GM19324 (cell line): ENCODE results near the gene LRP10.
"Not testable (repeated sequence)": the region's sequence is repeated elsewhere in the genome, so short reads cannot be mapped to it uniquely, and the experiment has no call there.

Source experiments
- ATAC-seq: cut with Tn5 transposase; IDR thresholded peaks from one replicate; pipeline ENCODE4 v1.9.1; 2021; ENCODE audit warnings: mild to moderate bottlenecking, moderate library complexity; ENCODE audit not compliant: unreplicated experiment, low FRiP score

The LRP10 gene

DNA sequence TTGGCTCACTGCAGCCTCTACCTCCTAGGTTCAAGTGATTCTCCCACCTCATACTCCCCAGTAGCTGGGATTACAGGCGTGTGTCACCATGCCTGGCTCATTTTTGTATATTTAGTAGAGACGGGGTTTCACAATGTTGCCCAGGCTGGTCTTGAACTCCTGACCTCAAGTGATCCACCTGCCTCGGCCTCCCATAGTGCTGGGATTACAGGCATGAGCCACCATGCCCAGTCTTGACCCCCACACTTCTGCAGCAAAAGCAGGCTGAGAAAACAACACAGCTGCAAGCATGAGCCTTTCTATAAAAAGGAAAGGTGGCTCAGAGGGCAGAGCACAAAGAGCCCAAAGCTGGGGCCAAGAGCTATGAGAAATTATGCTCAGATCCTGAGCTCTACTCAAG, 11.2 kb upstream of the LRP10 start:
- not testable (repeated sequence) for ATAC-seq

DNA sequence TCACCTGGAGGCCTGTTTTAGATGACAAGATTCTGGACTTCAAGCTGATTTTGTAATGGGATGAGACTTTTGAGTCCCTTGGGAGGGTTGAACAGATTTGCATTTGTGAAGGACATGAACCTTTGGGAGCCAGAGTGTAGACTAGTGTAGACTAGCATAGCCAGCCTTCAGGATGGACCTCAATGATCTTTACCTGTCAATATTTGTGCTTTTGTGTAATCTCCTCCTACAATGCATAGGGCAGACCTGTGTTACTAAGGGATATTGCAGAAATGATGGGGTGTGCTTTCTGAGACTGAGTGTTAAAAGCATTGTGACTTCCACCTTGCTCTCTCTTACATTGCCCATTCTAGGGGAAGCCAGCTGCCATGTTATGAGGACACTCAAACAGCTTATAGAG, 9.9 kb upstream of the LRP10 start:
- ATAC-seq, result no peak

DNA sequence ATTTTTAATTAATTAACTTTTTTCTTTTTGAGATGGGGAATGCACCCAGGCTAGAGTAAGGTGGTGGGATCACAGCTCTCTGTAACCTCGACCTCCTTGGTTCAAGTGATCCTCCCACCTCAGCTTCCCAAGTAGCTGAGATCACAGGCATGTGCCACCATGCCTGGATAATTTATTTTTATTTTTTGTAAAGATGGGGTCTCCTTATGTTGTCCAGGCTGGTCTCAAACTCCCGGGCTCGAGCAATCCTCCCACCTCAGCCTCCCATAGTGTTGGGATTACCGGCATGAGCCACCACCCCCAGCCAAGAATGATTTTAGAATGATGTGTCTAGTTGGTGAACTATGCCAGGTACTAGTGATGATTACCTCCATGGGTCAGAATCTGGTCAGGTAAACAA, 6.6 kb upstream of the LRP10 start:
- no peak for ATAC-seq

DNA sequence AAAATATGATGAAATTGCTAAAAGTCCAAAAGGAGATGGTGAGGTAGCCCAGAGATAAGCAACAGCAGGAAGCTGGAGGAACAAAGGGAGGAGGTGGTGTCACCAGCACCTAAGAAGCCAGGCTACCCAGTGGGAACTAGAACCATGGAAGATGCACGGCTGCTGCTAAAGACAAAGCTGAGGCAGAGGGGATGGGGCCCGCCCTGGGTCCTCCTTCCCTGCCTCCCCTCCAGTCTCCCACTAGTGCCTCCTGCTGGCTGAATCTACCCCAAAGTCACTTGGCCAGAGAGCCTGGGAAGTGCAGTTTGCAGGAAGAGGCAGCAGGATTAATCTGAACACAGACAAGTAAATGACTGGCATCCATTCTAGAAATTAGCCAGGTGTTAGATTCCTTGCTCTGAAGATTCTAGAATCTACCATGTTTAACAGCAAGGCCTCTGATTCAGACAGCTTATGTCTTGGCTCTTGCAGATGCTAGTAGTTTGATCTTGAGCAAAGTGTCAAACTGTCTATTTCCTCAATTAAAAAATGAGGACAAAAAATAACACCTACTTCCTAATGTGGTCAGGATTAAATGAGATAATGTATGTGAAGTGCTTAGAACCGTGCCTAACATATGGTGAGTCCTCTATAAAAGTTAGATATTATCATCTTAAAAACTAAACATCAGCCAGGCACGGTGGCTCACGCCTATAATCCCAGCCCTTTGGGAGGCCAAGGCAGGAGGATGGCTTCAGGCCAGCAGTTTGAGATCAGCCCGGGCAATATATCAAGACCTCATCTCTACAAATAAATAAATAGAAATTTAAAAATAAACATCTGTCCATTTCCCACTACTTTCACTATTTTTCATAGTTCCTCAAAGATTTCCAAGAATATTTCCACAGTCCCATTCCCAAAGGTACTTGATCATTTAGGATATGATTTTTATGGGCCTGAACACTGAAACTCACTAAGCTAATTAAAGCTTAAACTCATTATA, 5.8 kb upstream of the LRP10 start:
- ATAC-seq, result no peak

DNA sequence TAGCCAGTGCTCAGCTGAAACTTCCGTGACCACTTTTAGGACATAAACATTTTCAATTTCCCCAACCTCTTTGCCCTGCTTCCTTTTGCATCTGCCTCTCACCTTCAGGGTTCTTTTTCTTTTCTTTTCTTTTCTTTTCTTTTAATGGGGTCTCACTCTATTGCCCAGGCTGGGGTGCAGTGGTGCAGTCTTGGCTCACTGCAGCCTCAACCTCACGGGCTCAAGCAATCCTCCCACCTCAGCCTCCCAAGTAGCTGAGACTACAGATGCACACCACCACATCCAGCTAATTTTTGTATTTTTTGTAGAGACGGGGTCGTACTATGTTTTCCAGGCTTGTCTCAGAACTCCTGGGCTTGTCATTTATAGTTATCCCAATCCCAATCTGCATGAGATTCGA, 4.7 kb upstream of the LRP10 start:
- no peak for ATAC-seq

DNA sequence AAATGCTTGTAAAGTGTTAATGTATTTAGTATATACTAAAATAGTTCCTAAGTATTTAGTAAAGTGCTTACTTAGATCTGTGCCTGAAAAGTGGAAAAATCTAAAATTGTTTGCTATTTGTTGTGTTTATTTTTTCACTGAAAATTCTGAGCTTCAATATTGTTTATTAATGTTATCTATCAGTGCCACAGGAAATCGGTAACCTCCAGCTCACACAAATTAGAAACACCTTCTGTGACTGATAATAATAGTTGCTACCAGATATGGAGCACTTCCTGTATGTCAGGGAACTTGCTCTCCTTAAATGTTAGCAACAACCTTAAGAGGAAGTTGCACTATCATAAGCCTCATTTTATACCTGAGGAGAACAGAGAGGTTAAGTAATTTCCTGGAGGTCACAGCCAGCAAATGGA, 723 bp upstream of the LRP10 start:
- peak; percentile 19 for ATAC-seq

DNA sequence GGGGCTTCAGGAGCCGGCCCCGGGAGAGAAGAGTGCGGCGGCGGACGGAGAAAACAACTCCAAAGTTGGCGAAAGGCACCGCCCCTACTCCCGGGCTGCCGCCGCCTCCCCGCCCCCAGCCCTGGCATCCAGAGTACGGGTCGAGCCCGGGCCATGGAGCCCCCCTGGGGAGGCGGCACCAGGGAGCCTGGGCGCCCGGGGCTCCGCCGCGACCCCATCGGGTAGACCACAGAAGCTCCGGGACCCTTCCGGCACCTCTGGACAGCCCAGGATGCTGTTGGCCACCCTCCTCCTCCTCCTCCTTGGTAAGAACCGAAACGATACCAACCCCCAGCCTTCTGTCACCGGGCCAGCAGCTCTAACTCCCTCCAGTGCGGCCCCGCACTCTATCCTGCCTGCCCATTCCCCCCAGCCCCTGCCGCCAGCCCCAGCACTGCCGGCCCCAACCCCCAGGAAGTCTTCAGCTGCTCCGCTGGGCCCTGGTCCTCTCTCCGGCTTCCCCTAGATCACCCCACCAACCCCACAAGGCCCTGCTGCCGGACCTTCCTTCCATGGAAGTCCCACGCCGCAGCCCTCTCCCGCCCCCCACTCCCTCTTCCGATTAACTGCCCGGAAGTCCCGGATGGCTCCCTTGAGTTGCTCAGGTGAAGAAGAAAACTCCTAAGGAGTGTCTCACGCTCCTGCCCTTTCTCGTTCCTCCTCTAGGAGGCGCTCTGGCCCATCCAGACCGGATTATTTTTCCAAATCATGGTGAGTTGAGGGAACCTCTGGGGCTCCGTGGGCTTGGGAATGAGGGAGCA, 693 bp downstream of the LRP10 start:
- ATAC-seq, result peak; percentile 14

DNA sequence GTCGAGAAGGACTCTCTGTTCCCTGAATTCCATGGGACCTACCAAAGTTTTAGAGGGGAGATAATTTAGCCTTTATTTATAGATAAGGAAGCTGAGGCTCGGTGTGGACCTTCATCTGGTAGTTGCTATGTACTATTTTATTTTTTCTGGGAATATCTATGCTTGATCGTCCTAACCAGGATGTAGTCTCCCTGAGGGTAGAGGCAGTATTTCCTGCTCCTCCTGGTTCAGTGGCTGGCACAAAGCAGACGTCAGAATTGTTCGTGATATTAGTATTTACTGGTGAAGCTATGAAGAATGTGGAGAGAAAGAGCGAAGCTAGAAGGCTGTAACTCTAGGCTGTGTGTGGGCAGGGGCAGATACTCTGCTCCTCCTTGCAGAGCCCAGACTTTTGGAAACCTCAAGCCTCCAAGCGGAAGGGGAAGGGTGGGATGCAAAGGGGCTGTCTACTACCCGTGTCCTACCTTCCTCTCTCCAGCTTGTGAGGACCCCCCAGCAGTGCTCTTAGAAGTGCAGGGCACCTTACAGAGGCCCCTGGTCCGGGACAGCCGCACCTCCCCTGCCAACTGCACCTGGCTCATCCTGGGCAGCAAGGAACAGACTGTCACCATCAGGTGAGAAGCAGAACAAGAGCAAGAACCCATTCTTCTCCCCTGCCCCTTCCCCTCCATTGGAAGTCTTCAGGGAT, 1.4 kb downstream of the LRP10 start:
- ATAC-seq, result no peak

DNA sequence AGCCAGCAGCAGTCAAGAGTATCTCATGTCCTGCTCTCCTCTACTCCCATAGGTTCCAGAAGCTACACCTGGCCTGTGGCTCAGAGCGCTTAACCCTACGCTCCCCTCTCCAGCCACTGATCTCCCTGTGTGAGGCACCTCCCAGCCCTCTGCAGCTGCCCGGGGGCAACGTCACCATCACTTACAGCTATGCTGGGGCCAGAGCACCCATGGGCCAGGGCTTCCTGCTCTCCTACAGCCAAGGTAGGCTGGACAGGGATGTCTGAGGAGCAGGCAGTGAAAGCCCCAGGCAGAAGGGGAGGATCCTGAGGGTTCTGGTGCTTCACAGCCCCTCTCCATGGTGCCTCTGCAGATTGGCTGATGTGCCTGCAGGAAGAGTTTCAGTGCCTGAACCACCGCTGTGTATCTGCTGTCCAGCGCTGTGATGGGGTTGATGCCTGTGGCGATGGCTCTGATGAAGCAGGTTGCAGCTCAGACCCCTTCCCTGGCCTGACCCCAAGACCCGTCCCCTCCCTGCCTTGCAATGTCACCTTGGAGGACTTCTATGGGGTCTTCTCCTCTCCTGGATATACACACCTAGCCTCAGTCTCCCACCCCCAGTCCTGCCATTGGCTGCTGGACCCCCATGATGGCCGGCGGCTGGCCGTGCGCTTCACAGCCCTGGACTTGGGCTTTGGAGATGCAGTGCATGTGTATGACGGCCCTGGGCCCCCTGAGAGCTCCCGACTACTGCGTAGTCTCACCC, 3.6 kb downstream of the LRP10 start:
- ATAC-seq, result no peak

DNA sequence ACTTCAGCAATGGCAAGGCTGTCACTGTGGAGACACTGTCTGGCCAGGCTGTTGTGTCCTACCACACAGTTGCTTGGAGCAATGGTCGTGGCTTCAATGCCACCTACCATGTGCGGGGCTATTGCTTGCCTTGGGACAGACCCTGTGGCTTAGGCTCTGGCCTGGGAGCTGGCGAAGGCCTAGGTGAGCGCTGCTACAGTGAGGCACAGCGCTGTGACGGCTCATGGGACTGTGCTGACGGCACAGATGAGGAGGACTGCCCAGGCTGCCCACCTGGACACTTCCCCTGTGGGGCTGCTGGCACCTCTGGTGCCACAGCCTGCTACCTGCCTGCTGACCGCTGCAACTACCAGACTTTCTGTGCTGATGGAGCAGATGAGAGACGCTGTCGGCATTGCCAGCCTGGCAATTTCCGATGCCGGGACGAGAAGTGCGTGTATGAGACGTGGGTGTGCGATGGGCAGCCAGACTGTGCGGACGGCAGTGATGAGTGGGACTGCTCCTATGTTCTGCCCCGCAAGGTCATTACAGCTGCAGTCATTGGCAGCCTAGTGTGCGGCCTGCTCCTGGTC, 4.3 kb downstream of the LRP10 start:
- ATAC-seq, result no peak

DNA sequence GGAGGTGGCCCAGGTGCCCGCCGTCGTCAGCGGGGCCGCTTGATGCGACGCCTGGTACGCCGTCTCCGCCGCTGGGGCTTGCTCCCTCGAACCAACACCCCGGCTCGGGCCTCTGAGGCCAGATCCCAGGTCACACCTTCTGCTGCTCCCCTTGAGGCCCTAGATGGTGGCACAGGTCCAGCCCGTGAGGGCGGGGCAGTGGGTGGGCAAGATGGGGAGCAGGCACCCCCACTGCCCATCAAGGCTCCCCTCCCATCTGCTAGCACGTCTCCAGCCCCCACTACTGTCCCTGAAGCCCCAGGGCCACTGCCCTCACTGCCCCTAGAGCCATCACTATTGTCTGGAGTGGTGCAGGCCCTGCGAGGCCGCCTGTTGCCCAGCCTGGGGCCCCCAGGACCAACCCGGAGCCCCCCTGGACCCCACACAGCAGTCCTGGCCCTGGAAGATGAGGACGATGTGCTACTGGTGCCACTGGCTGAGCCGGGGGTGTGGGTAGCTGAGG, 5.5 kb downstream of the LRP10 start:
- no peak for ATAC-seq

DNA sequence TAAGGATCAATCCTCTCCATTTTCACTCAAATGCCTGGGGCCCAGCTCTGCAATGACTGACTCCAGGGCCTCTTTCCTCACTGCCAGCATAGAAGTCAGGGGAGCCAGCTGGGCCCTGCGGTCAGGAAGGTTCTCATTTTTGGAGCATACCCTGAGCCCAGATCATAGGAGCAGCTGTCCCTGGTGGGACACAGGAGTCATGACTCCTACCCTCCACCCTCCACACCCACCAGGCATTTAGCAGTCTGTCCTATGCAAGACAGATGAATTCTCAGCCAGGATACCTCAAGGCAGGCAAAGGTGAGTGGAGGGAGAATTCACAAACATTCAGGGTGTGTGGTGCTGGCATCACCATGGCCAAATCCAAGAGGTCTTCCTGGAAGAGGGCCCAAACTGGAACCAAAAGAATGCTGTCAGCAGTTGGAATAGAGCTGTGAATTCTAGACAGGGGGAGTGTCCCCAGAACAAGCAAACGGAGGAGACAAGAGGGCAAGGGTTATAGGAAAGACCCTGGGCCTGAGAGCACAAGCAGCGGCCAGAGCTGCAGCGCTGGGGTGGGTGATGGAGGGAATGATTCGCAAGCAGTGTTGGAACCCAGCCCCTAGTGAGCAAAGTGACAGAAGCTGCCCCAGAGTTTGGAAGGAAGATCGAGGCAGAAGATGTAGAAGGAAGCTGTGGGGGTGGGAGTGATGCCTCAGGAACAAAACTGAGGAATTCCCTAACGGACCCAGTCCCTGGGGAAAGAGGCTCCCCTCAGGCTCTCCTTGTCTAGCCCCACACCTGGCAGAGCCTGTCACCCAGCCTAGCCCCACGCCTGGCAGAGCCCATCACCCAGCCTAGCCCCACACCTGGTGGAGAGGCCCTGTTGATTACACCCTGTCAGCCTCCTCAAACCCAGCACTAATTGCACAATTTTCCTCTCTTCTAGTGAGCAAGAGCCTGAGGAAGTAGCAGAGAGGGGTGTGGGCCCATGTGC, 7.0 kb downstream of the LRP10 start:
- ATAC-seq, result no peak

DNA sequence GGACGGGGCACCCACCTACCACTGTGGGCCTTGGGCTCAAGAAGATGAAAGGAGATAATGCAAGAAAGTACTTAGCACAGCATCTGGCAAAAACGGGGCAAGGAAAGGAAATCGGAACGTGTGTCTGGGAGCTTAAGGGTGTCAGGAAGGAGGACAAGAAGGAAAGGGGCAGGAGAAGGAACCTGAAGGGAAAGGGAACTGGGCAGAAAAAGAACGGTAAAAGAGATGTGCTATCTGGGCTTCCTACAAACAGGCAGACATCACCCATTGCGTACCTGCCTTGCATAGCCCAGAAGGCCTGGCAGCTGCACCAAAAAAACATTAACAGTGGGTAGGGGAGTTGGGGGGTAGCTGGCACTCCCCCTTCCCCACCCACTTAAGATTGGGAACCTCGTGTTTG, 10.5 kb downstream of the LRP10 start:
- ATAC-seq, result no peak

DNA sequence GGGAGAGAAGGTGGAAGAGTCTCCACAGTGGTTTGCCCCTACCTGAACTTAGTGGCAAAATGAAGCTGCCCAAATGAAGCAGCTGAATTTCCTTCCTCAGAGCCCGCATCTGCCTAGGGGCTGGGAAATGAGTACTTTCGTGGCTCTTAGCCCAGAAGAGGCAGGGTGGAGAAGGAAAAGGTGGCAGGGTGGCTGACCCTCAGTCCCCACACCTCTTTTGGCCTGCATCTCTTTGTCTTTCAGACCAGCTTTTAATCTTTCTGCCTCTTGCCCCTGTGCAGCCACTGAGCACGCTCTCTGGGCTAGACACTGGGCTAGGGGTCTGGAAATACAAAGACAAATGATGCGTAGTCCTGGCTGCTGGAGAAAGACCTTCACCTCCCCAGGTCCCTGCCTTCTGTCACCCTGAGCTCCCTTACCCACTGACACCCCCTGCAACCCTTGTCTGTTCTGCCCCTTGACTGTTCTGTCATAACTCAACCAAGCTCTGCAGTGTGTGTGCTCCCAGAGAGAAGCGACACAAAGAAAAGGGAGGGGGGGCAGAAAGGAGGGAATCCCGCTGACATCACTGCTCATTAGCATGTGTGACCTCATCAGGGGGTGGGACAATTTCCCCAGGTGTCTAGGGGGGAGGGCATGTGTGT, 11.1 kb downstream of the LRP10 start:
- no peak for ATAC-seq

DNA sequence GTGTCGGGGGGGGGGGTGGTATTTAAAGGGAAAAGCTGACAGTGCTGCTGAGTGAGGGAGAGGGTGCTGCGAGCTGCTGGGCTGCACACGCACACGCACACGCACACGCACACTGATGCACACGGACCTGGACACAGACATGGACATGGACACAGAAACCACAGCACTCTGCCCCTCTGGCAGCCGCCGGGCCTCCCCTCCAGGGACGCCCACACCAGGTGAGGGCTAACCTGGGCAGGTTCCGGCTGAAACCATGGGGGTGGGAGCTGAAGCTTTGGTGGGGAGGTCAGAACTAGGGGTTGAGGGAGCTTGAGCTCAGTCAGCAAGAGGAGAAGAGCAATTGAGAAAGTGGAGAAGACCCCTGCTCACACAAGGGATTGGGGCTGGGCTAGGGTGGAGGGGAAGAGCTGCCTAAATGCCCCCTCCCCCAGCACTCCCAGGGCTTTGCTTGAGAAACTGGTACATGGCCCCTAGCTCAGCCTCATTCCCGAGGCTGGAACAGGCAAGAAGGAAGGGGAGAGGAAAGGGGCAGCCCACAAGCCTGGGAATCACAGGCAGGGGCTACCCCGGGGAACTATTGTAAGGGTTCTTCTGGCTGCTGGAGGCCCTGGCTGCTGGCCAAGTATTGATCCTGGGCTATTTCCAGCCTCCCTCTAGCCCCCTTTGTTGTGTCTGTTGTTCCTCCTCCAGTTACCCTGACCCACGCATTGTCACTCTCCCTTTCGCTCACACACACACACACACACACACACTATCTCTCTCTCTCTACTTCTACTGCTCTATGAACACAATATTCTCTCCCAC, 11.8 kb downstream of the LRP10 start, which contains the start of gene REM2:
Gene REM2 (plus strand): TSS at position 50 of the 804 bp plus-strand sequence. CDS start 66 bp downstream, at position 116.
- no peak for ATAC-seq

DNA sequence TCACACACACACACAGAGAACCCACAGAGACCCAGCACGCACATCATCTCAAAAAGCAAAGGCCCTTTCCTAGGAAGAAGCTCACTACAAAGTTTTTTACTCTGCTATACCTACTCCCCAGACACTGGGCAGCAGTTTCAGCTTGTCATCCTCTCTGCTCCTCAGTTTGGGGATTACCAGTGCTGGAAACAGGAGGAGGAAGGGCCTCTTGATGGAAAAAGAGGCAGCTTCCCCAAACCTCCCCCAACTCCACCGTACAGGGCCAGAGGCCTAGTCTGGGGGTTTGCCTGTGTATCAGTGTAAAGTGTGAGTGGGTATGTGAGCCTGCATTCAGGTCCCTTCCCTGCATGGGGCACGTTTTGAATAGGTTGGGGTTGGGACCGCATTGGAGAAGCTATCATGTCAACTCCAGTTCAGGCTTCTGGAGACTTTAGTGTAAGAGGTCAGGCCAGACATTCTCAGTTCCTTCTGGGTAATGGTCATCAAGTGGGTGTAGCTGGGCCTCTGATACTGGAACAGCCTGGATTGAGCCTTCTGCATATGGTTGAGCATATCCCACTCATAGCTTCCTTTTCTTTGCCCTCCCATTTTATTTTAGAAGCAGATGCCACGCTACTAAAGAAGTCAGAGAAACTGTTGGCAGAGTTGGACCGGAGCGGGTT, 12.7 kb downstream of the LRP10 start:
- no peak for ATAC-seq
